Ammon's horn (tissue), 1 donor: Measurements from ENCODE around the gene NAGA.

Source experiments
- DNase-seq: peaks from one replicate; pipeline ENCODE4 v3.0.0-alpha.2; 2016; ENCODE audit warnings: low spot score

Gene NAGA

GRCh38 chr22:42039271-42039670, 31.3 kb downstream of the NAGA start:
- no peak for DNase-seq

- DNase-seq, result no peak
Measured at GRCh38 chr22:42035256-42035655, 35.4 kb downstream of the NAGA start.

DNA sequence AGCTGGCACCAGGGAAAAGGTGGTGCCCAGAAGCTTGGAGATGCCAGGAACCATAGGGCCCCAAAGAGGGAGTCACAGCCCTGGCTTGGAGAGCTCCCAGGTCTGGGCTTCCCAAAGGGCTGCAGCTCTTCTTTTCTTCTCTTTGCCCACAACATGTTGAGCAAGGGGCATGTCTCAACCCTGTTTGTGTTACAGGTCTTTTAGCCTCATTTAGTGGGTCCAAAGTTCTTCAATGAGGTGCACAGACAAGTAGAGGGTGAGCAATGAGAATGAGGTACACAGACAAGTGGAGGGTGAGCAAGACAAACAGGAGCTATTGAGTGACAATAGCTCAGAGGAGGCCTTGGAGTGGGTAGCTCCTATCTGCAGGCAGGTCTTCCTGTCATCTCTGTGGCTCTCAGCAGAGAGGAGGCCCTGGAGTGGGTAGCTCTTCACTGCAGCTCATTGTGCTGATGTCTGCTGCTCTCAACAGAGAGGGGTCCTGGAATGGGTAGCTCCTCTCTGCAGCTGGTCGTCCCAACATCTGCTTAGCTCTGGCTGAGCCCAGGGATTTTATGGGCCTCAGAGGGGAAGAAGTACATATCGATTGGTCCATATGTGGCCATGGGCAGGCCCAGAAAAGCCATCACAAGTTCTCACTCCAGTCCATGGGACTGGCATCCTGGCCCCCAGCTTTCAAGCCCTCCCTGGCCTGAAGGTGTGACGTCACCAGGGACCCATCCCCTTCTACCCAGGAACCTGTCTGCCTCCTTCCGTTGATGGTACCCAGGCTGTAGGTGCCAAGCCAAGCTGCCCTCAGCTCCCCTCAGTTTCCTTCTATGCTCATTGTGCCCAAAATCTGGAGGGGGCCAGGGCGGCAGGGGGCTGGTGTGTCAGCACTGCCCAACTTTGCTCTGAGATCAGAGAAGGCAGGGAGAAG, 37.1 kb downstream of the NAGA start:
- DNase-seq, result no peak

GRCh38 chr22:42026705-42027104, 43.9 kb downstream of the NAGA start:
- DNase-seq, result no peak

GRCh38 chr22:42025421-42025820, 45.2 kb downstream of the NAGA start:
- no peak for DNase-seq

DNA sequence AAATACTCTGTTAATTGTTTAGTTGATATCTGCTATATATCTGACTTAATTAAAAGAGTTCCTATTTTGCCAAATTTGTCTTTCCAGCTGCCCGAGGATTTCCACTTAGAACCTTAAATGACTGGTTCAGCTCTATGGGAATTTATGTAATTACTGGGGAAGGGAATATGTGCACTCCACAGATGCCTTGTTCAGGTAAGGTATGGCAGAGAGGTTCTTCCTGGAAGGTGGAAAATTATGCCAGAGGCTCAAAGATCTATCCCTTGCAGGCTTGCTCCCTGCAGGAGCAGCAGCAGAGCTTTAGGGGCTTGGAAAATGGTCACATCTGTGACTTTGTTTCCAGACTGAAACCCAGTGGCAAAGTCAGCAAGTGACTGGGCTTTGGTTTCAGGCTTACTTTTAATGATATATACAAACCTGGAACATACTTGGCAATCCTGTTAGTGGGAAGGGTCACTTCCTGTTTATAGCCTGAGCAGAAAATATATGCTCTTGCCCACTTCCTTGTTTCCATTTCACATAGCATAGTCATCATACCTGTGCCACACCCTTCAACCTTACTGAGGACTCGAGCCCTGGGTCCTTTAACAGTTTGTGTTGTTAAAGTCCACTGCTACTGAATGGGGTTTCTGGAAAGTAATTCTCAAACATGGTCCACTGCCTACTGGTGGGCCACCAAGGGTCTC, 48.3 kb downstream of the NAGA start:
- DNase-seq, result no peak

- DNase-seq, result no peak
Measured at GRCh38 chr22:42021571-42021970, 49.0 kb downstream of the NAGA start.

DNA sequence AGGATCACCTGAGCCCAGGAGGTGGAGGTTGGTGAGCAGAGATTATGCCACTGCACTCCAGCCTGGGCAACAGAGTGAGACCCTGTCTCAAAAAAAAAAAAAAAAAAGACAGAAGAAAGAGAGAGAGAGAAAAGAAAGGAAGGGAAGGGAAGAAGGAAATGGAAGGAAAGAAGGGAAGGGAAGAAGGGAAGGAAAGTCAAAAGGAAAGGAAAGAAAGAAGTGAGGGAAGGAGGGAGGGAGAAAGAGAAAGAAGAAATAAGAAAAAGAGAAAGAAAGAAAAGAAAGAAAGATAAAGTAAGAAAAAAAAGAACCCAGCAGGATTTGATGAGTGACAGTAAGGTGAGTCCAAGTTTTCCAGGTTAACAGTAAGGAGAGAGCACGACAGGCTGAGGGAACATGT, 52.4 kb downstream of the NAGA start:
- no peak for DNase-seq

DNA sequence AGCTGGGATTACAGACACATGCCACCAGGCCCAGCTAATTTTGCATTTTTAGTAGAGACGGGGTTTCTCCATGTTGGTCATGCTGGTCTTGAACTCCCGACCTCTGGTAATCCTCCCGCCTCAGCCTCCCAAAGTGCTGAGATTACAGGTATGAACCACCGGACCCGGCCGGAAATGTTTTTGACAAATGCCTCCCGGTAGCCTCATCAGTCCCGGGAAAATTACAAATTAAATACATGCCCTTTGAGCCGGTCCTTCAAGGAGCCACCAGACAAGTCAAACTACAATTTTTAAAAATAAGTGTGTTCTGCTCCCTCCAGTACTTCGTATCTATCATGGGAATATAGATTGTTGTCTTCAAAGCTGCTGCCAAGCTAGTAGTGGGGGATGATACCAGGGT, 54.5 kb downstream of the NAGA start:
- no peak for DNase-seq

DNA sequence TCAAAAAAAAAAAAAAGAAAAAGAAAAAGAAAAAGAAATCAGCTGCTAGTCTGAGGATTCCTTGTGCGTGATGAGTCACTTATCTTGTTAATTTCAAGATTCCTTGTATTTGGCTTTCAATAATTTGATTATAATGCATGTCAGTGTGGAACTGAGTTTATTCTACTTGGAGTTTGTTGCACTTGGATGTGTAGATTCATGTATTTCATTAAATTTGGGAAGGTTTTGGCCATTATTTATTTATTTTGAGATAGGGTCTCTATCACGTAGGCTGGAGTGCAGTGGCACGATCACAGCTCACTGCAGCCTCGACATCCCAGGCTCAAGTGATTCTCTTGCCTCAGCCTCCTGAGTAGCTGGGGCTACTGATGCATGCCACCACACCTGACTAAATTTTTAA, 57.2 kb downstream of the NAGA start:
- no peak for DNase-seq

- no peak for DNase-seq
Measured at GRCh38 chr22:42010778-42011177, 59.8 kb downstream of the NAGA start.
